HepG2 (cell line): ENCODE measurements around the gene ZFP92. TPM values are rescaled to one million over a fixed set of nuclear protein-coding genes. Genes with fewer than 3 reads are reported as not detected.

Experiments
- FOXJ3 ChIP-seq: sonication (generic); formaldehyde crosslinking; IDR thresholded peaks from 2 replicates; pipeline ENCODE4 v1.4.0; 2020; ENCODE audit warnings: missing genetic modification reagents, mild to moderate bottlenecking, borderline replicate concordance
- HNF1B ChIP-seq: sonication (generic); formaldehyde crosslinking; IDR thresholded peaks from 2 replicates; pipeline ENCODE4 v1.5.1; 2020; ENCODE audit warnings: mild to moderate bottlenecking, moderate library complexity, missing genetic modification reagents
- NAIF1 ChIP-seq: sonication (generic); formaldehyde crosslinking; IDR thresholded peaks from 2 replicates; pipeline ENCODE4 v1.5.0; 2020; ENCODE audit warnings: mild to moderate bottlenecking, missing genetic modification reagents, borderline replicate concordance
- PAXIP1 ChIP-seq: sonication (generic); formaldehyde crosslinking; conservative IDR thresholded peaks from 2 replicates; pipeline ENCODE4 v1.4.0; 2020; ENCODE audit warnings: mild to moderate bottlenecking, missing genetic modification reagents, moderate library complexity
- PLSCR1 ChIP-seq: sonication (generic); formaldehyde crosslinking; IDR thresholded peaks from 2 replicates; pipeline ENCODE4 v1.5.0; 2020; ENCODE audit warnings: missing genetic modification reagents, mild to moderate bottlenecking, borderline replicate concordance
- RXRA ChIP-seq: sonication (generic); formaldehyde crosslinking; IDR thresholded peaks from 2 replicates; pipeline ENCODE4 v1.5.1; 2020; ENCODE audit warnings: missing genetic modification reagents
- SMAD9 ChIP-seq: sonication (generic); formaldehyde crosslinking; IDR thresholded peaks from 2 replicates; pipeline ENCODE4 v1.5.1; 2020; ENCODE audit warnings: mild to moderate bottlenecking, missing genetic modification reagents
- TFAP4 ChIP-seq: sonication (generic); IDR thresholded peaks from 2 replicates; pipeline ENCODE4 v1.6.1; 2016; ENCODE audit warnings: low read depth, borderline replicate concordance
- UBTF ChIP-seq: sonication (generic); formaldehyde crosslinking; IDR thresholded peaks from 2 replicates; pipeline ENCODE4 v1.4.0; 2020; ENCODE audit warnings: mild to moderate bottlenecking, missing genetic modification reagents
- ZBTB10 ChIP-seq: sonication (generic); formaldehyde crosslinking; IDR thresholded peaks from 2 replicates; pipeline ENCODE4 v1.4.0; 2020; ENCODE audit warnings: missing genetic modification reagents, borderline replicate concordance
- ZBTB3 ChIP-seq: sonication (generic); formaldehyde crosslinking; IDR thresholded peaks from 2 replicates; pipeline ENCODE4 v1.4.0; 2020; ENCODE audit warnings: low read depth, mild to moderate bottlenecking, moderate library complexity, missing genetic modification reagents, borderline replicate concordance
- ZBTB38 ChIP-seq: sonication (generic); formaldehyde crosslinking; IDR thresholded peaks from 2 replicates; pipeline ENCODE4 v1.5.1; 2020; ENCODE audit warnings: mild to moderate bottlenecking, missing genetic modification reagents
- ZFP90 ChIP-seq: sonication (generic); formaldehyde crosslinking; IDR thresholded peaks from 2 replicates; pipeline ENCODE4 v1.8.0; 2022; ENCODE audit warnings: missing genetic modification reagents, mild to moderate bottlenecking, inconsistent platforms, borderline replicate concordance
- ZNF260 ChIP-seq: sonication (generic); formaldehyde crosslinking; IDR thresholded peaks from 2 replicates; pipeline ENCODE4 v1.4.0; 2020; ENCODE audit warnings: missing genetic modification reagents, low read depth, mild to moderate bottlenecking, borderline replicate concordance
- ZNF496 ChIP-seq: sonication (generic); formaldehyde crosslinking; IDR thresholded peaks from 2 replicates; pipeline ENCODE4 v1.8.1; 2023; ENCODE audit warnings: mild to moderate bottlenecking, moderate library complexity, missing genetic modification reagents; ENCODE audit not compliant: insufficient replicate concordance
- polyA plus RNA-seq, 8 experiments: library from polyadenylated mRNA; depleted of rRNA in 3 of 8; stranded (reverse) in 7 of 8; unstranded in 1 of 8; fragments of >200 nt; fragmentation: Illumina TruSeq in 4 of 8; extraction: Trizol in 4 of 8; gene quantifications; 2 replicates each; pipeline versions ENCODE4 v1.2.1 to v1.2.3, GENCODE V29; 2011 to 2016; ENCODE audit warnings: low read depth in 4 of 8, missing spikeins in 1 of 8, mixed read lengths in 1 of 8; ENCODE audit not compliant: insufficient read depth in 1 of 8
- total RNA-seq, 5 experiments: library from RNA; depleted of rRNA; stranded (reverse); fragments of >200 nt; fragmentation: Illumina TruSeq; extraction: Trizol; gene quantifications; 2 replicates each; pipeline ENCODE4 v1.2.3, GENCODE V29; 2016; ENCODE audit warnings: low read depth in 1 of 5

Gene ZFP92
- total and polyA plus RNA-seq, 2 of the 13 experiments (the other 11 are each of a cell fraction or from before 2014, with no cell fraction given) = 0.02 TPM; not detected in 1

GRCh38 chrX:153409414-153410101 lies 1.7 kb upstream of the ZFP92 start (continued):
- TF ChIP-seq ZNF496 (no peak), ZNF260 (no peak), PLSCR1 (no peak), TFAP4 (no peak), SMAD9 (CRISPR knock-in tag) (no peak), ZFP90 (CRISPR knock-in tag) (no peak), ZBTB38 (CRISPR knock-in tag) (0 out of 2 replicates have a peak, but pooled peaks have one; percentile 50), PAXIP1 (CRISPR knock-in tag) (peak; percentile 88), ZBTB10 (peak; percentile 95; the same call in 1 of the 2 replicates), FOXJ3 (CRISPR knock-in tag) (no peak), RXRA (CRISPR knock-in tag) (no peak), HNF1B (CRISPR knock-in tag) (0 out of 2 replicates have a peak, but pooled peaks have one; percentile 42), UBTF (CRISPR knock-in tag) (peak; percentile 39; the same call in 1 of the 2 replicates), ZBTB3 (no peak), NAIF1 (CRISPR knock-in tag) (no peak)
